Uterus (tissue), 4 donors: ENCODE data around the gene RAE1. TPM values are rescaled to one million over a fixed set of nuclear protein-coding genes. Genes with fewer than 3 reads are reported as not detected.

ENCODE experiments used
- DNase-seq, 2 donors: peaks; one replicate each; pipeline ENCODE4 v3.0.0-alpha.2; 2019 to 2020
- H3K27ac ChIP-seq, 2 donors: fragments of 200-600 bp; sonication (generic); 1 replicate in 1 of 2; 2 replicates in 1 of 2; pipeline ENCODE4 v1.5.1; 2016 to 2018
- H3K27me3 ChIP-seq, 2 donors: fragments of 200-600 bp; sonication (generic); one replicate each; pipeline ENCODE4 v1.5.1; 2018 to 2019; ENCODE audit warnings: control low read depth in 1 of 2
- H3K36me3 ChIP-seq, 2 donors: fragments of 200-600 bp; sonication (generic); one replicate each; pipeline ENCODE4 v1.5.1; 2019; ENCODE audit warnings: control low read depth in 1 of 2
- H3K4me1 ChIP-seq, 2 donors: fragments of 200-600 bp; sonication (generic); one replicate each; pipeline ENCODE4 v1.5.1; 2018 to 2019; ENCODE audit warnings: control low read depth in 1 of 2
- H3K4me3 ChIP-seq, 2 donors: fragments of 200-600 bp; sonication (generic); 1 replicate in 1 of 2; 2 replicates in 1 of 2; pipeline ENCODE4 v1.5.1; 2018 to 2019; ENCODE audit warnings: mild to moderate bottlenecking in 1 of 2
- H3K9me3 ChIP-seq, 2 donors: fragments of 200-600 bp; sonication (generic); one replicate each; pipeline ENCODE4 v1.5.1; 2019; ENCODE audit warnings: control low read depth in 1 of 2
- CTCF ChIP-seq, 4 experiments: fragments of 200-600 bp in 2 of 4; fragments of 450-650 bp in 2 of 4; sonication (generic) in 2 of 4; IDR thresholded peaks; one replicate each; pipeline ENCODE4 v1.5.1; 2016 to 2019; ENCODE audit warnings: antibody characterized with exemption in 4 of 4, mild to moderate bottlenecking in 2 of 4, moderate library complexity in 1 of 4
- POLR2A ChIP-seq, 2 donors: fragments of 450-650 bp; IDR thresholded peaks; one replicate each; pipeline ENCODE4 v1.6.1; 2016; ENCODE audit warnings: antibody characterized with exemption in 2 of 2, mild to moderate bottlenecking in 1 of 2, moderate library complexity in 1 of 2
- intact Hi-C: fragments of 100-400 bp; cut with DNase I; formaldehyde crosslinking; loops from one replicate; pipeline ENCODE4 v1.15.1; 2023; ENCODE audit warnings: low total_unique reads
- total RNA-seq, 4 donors: library from RNA; depleted of rRNA in 3 of 4; stranded (reverse); fragments of >200 nt in 3 of 4; gene quantifications; one replicate each; pipeline versions ENCODE4 v1.1.0 to v1.2.4, GENCODE V29; 2014 to 2023
- donor health status: DM: yes; HTN: yes; CAD: no.

Gene RAE1
- total RNA-seq, 4 donors from 2014 or later, result 23.4 to 72.0 (median 36.0) TPM

- H3K27ac ChIP-seq, result no peak overlapping the region
- H3K4me1 ChIP-seq, result no peaks in the 10 kb centered on the region
- H3K9me3 ChIP-seq, result no peaks in the 10 kb centered on the region
- intact Hi-C loops, result no loop called here
- no peaks in the 10 kb centered on the region for H3K36me3 ChIP-seq
- no peaks in the 10 kb centered on the region for H3K27me3 ChIP-seq
- no peak for TF ChIP-seq CTCF (IDR thresholded peaks at IDR 0.05)
- no peak for TF ChIP-seq POLR2A (IDR thresholded peaks at IDR 0.05)
- no peak overlapping the region for H3K4me3 ChIP-seq
- no peak for DNase-seq
Measured at GRCh38 chr20:57379263-57379647, 28.2 kb downstream of the RAE1 start.

- H3K4me1 ChIP-seq, result no peaks in the 10 kb centered on the region
- H3K9me3 ChIP-seq, result no peaks in the 10 kb centered on the region
- no peak for TF ChIP-seq POLR2A (IDR thresholded peaks at IDR 0.05)
- no peak overlapping the region for H3K4me3 ChIP-seq
- no peak overlapping the region for H3K27ac ChIP-seq
- H3K27me3 ChIP-seq, result no peaks in the 10 kb centered on the region
- intact Hi-C loops, result loop anchor here (5.0 kb wide), 1 partner anchor 117 kb away; no protein-coding TSS in a partner anchor
- no peak for DNase-seq
- H3K36me3 ChIP-seq, result no peaks in the 10 kb centered on the region
Measured at GRCh38 chr20:57380081-57380750, 29.2 kb downstream of the RAE1 start.

GRCh38 chr20:57381596-57382503, 30.8 kb downstream of the RAE1 start:
- H3K4me3 ChIP-seq, result no peak overlapping the region
- TF ChIP-seq CTCF (IDR thresholded peaks at IDR 0.05), result peak; percentile 87 to 93 (median 92)
- TF ChIP-seq POLR2A (IDR thresholded peaks at IDR 0.05), result no peak
- no peaks in the 10 kb centered on the region for H3K4me1 ChIP-seq
- H3K9me3 ChIP-seq, result no peaks in the 10 kb centered on the region
- no peak overlapping the region for H3K27ac ChIP-seq
- peak; percentile 83 for DNase-seq
- no peaks in the 10 kb centered on the region for H3K27me3 ChIP-seq
- no peaks in the 10 kb centered on the region for H3K36me3 ChIP-seq
- intact Hi-C loops, result loop anchor here (5.0 kb wide), 1 partner anchor 115 kb away; no protein-coding TSS in a partner anchor

GRCh38 chr20:57382516-57382915, 31.5 kb downstream of the RAE1 start:
- Histone ChIP-seq H3K36me3 (no peaks in the 10 kb centered on the region), H3K4me3 (no peak overlapping the region), H3K9me3 (no peaks in the 10 kb centered on the region), H3K27ac (no peak overlapping the region), H3K4me1 (no peaks in the 10 kb centered on the region), H3K27me3 (no peaks in the 10 kb centered on the region)
- no peak for DNase-seq
- TF ChIP-seq POLR2A (IDR thresholded peaks at IDR 0.05), result no peak
- no peak for TF ChIP-seq CTCF (IDR thresholded peaks at IDR 0.05)
- intact Hi-C loops, result loop anchor here (5.0 kb wide), 1 partner anchor 115 kb away; no protein-coding TSS in a partner anchor

- Histone ChIP-seq H3K27me3 (no peaks in the 10 kb centered on the region), H3K4me1 (no peaks in the 10 kb centered on the region), H3K4me3 (no peak overlapping the region), H3K9me3 (no peaks in the 10 kb centered on the region), H3K27ac (no peak overlapping the region), H3K36me3 (no peaks in the 10 kb centered on the region)
- intact Hi-C loops, result loop anchor here (5.0 kb wide), 1 partner anchor 114 kb away; no protein-coding TSS in a partner anchor
- no peak for TF ChIP-seq POLR2A (IDR thresholded peaks at IDR 0.05)
- no peak for TF ChIP-seq CTCF (IDR thresholded peaks at IDR 0.05)
- no peak for DNase-seq
Measured at GRCh38 chr20:57383447-57384347, 32.6 kb downstream of the RAE1 start.
